Measurements from ENCODE around the gene SEC61B.
"Not testable (repeated sequence)": the region's sequence is repeated elsewhere in the genome, so short reads cannot be mapped to it uniquely, and the experiment has no call there.

Gene SEC61B

DNA sequence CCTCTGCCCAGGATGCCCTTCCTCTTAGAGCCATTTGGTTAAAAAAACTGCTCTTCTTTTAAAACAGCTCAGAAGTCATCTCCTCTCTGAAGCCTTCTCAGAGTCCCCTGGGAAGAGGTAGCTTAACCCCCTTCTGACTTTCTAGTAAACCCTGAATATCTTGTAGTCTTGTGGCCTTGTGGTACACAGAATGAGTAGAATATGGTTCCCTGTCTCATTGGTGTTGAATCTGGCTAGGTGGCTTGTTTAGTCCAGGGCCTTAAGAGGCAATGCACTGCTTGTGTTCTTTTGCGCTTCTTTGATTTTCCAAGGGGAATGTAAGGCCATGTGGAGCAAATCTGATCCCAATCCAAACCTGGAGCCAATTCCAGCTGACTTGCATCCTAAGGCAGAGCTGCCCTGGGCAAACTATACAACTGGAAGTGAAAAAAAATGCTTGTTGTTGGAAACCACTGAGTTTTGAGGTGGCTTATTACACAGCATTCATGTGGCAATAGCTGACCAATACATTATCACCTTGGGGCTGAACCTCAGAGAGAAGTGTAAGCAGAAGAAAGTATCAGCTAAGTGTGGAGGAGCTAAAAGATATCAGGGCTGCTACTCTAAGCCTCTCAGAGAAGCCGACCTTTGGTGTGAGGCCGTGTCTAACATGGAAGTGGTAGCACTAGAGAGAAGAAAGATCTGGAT is 31.3 kb upstream of the SEC61B start:
- Histone ChIP-seq H3K27me3 (no peaks in the 10 kb centered on the region), H3K36me3 (no peaks in the 10 kb centered on the region), H3K4me1 (peaks cover 17% of the 10 kb centered on the region), H3K4me2 (no peak overlapping the region), H3K9me3 (no peaks in the 10 kb centered on the region), H3K9ac (no peak overlapping the region), H3K4me3 (no peak overlapping the region), H4K20me1 (no peaks in the 10 kb centered on the region), H3K27ac (no peak overlapping the region)
- no peak for TF ChIP-seq Cebpa-rat (IDR thresholded peaks at IDR 0.05)

GRCh38 chr9:99192786-99193465 is 29.2 kb upstream of the SEC61B start:
- Histone ChIP-seq H3K27me3 (no peaks in the 10 kb centered on the region), H3K36me3 (no peaks in the 10 kb centered on the region), H3K4me3 (no peak overlapping the region), H3K27ac (no peak overlapping the region), H3K9ac (no peak overlapping the region), H4K20me1 (no peaks in the 10 kb centered on the region), H3K4me1 (peaks cover 4% of the 10 kb centered on the region; the same call in 1 of the 2 replicates), H3K4me2 (no peak overlapping the region), H3K9me3 (no peaks in the 10 kb centered on the region)
- no peak for TF ChIP-seq Cebpa-rat (IDR thresholded peaks at IDR 0.05)

GRCh38 chr9:99193466-99193821 is 28.6 kb upstream of the SEC61B start:
- Histone ChIP-seq H3K9me3 (no peaks in the 10 kb centered on the region), H3K27ac (no peak overlapping the region), H3K36me3 (no peaks in the 10 kb centered on the region), H3K9ac (no peak overlapping the region), H4K20me1 (no peaks in the 10 kb centered on the region), H3K4me2 (no peak overlapping the region), H3K4me3 (no peak overlapping the region), H3K4me1 (0 out of 2 replicates have a peak, but pooled peaks cover 4% of the 10 kb centered on the region), H3K27me3 (no peaks in the 10 kb centered on the region)
- TF ChIP-seq Cebpa-rat (IDR thresholded peaks at IDR 0.05): no peak

DNA sequence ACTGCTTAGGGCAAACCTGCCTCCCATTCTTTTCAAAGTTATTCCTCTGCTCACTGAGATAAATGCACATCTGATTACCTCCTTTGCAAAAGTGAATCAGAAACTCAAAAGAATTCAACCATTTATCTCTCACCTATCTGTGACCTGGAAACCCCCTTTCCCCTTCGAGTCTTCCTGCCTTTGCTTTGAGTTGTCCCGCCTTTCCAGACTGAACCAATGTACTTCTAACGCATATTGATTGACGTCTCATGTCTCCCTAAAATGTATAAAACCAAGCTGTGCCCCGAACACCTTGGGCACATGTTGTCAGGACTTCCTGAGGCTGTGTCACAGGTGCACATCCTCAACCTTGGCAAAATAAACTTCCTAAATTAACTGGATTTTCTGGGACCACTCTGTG is 25.6 kb upstream of the SEC61B start:
- not testable (repeated sequence) for H3K27me3 ChIP-seq, H3K36me3 ChIP-seq, H3K4me1 ChIP-seq, H4K20me1 ChIP-seq, H3K9ac ChIP-seq, H3K4me2 ChIP-seq, H3K4me3 ChIP-seq, H3K27ac ChIP-seq, H3K9me3 ChIP-seq

GRCh38 chr9:99197124-99197630 is 24.9 kb upstream of the SEC61B start:
- Histone ChIP-seq H3K27me3 (no peaks in the 10 kb centered on the region), H3K27ac (no peak overlapping the region), H3K36me3 (no peaks in the 10 kb centered on the region), H3K9ac (no peak overlapping the region), H3K4me1 (no peaks in the 10 kb centered on the region), H4K20me1 (no peaks in the 10 kb centered on the region), H3K9me3 (no peaks in the 10 kb centered on the region), H3K4me3 (no peak overlapping the region), H3K4me2 (no peak overlapping the region)
- no peak for TF ChIP-seq Cebpa-rat (IDR thresholded peaks at IDR 0.05)

DNA sequence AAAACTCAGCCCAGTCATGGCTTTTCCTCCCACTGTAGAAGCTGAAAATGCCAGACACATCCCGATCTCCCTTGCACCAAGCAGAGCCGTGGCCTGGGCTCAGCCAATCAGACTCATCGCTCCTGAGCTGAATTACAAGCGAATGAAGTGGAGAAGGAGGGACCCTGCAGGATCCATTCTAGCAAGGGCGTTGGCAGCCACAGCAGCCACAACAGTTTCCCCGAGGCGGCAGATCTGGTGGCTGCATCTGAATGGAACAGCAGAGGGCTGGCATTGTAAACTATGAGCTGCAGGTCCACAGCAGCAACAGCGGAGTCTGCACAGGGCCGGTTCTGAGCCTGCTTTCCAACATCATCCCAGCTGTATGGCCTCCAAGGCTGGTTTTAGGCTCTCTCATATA is 24.1 kb upstream of the SEC61B start:
- Histone ChIP-seq H3K4me3 (no peak overlapping the region), H3K4me2 (no peak overlapping the region), H3K4me1 (no peaks in the 10 kb centered on the region), H4K20me1 (no peaks in the 10 kb centered on the region), H3K9me3 (no peaks in the 10 kb centered on the region), H3K27me3 (no peaks in the 10 kb centered on the region), H3K36me3 (no peaks in the 10 kb centered on the region), H3K9ac (no peak overlapping the region), H3K27ac (no peak overlapping the region)
- no peak for TF ChIP-seq Cebpa-rat (IDR thresholded peaks at IDR 0.05)

DNA sequence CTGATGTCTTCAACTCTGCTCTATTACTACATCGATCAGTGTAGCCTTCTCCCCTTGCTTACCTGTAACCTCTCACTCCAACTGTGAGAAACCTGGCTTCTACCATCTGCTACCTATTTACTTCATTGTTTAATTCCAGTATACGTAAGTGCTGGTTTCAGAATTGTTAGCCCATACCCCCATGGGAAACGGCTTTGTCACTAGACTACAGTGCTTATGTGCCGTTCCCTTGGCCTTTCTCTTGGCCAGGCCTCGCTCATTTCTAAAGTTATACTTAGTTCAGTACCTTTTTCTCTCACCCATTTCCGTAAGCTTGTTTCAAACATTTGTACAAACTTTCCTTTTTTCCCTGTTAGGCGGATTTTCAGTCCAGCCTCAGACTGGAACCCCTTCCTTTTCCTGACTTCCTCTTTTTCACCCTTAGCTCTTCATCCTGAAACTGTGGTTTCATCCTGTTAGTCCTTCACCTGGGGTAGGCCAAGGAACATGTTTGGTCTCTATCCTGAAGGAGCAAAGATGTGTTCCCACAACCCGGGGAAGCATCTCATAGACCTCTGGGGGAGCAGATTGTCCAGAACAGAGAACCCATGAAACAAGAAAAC is 22.0 kb upstream of the SEC61B start:
- no peak overlapping the region for H3K4me2 ChIP-seq

DNA sequence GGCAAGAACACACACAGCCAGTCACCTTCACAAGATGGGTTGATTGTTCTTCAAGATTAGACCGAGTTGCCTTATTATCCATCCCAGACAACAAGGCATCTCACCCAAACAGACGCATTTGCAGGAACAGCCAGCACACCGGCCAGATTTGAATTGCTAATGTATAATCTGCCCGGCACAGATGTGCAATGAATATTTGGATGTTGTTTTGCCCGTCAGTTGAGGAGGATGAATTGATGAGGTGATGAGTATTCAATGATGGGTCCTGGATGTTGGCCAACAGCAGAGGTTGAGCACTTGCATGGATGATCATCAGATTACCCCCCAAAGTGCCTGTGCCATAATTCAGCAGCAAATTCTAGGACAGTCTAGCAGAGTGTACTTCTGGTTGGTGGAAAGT is 20.5 kb upstream of the SEC61B start:
- TF ChIP-seq Cebpa-rat (IDR thresholded peaks at IDR 0.05): no peak
- Histone ChIP-seq H3K27ac (no peak overlapping the region), H3K4me3 (no peak overlapping the region), H3K9ac (no peak overlapping the region), H3K36me3 (no peaks in the 10 kb centered on the region), H4K20me1 (no peaks in the 10 kb centered on the region), H3K4me1 (no peaks in the 10 kb centered on the region), H3K4me2 (no peak overlapping the region), H3K27me3 (no peaks in the 10 kb centered on the region), H3K9me3 (no peaks in the 10 kb centered on the region)

More for the DNA sequence above, 22.0 kb upstream of the SEC61B start:
- H3K4me3 ChIP-seq: no peak overlapping the region
- no peaks in the 10 kb centered on the region for H3K36me3 ChIP-seq
- no peaks in the 10 kb centered on the region for H3K27me3 ChIP-seq
- no peak overlapping the region for H3K9ac ChIP-seq
- no peaks in the 10 kb centered on the region for H4K20me1 ChIP-seq
- no peak overlapping the region for H3K27ac ChIP-seq
- H3K4me1 ChIP-seq: no peaks in the 10 kb centered on the region
- H3K9me3 ChIP-seq: no peaks in the 10 kb centered on the region
- no peak for TF ChIP-seq Cebpa-rat (IDR thresholded peaks at IDR 0.05)

DNA sequence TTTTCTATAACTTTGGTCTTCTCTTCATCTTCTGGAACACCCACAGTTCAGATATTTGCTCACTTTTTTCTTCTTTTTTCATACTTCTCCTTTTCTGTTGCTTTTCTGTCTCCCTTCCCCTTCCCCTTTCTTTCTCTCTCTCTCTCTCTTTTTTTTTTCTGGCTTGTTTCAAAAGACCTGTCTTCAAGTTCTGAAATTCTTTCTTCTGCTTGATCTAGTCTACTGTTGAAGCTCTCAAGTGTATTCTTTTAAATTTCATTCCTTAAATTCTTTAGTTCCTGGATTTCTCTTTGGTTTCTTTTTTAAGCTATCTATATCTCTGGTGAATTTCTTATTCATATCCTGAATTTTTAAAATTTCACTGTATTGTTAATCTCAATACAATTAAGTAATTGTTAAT is 11.5 kb upstream of the SEC61B start:
- Histone ChIP-seq H3K4me2 (no peak overlapping the region), H3K27ac (no peak overlapping the region), H3K36me3 (peaks cover 27% of the 10 kb centered on the region), H3K9me3 (peaks cover 16% of the 10 kb centered on the region), H3K9ac (no peak overlapping the region), H4K20me1 (peaks cover 16% of the 10 kb centered on the region), H3K4me1 (no peaks in the 10 kb centered on the region), H3K27me3 (no peaks in the 10 kb centered on the region), H3K4me3 (no peak overlapping the region)
- no peak for TF ChIP-seq Cebpa-rat (IDR thresholded peaks at IDR 0.05)

DNA sequence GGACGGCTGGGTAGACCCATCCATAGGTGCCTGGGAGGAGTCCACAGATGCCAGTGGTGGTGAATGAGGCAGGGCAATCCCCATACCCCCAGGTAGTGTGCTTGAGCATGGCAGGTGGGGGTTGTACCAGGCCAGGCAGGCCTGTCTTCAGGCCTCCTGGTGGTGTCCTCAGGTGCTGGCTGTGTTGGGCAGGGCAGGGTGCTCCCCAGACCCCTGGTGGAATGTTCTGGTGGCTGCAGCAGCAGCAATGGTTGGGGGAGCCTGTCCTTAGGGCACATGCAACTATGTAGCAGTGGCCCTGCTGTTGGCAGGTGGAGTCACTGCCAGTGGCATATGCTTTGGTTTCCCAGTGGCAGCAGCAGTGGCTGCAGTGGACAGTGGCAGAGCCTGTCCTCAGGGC is 10.3 kb upstream of the SEC61B start:
- H4K20me1 ChIP-seq: peaks cover 27% of the 10 kb centered on the region
- TF ChIP-seq Cebpa-rat (IDR thresholded peaks at IDR 0.05): no peak
- H3K36me3 ChIP-seq: peaks cover 37% of the 10 kb centered on the region
- H3K4me2 ChIP-seq: no peak overlapping the region
- H3K9me3 ChIP-seq: peaks cover 16% of the 10 kb centered on the region
- no peaks in the 10 kb centered on the region for H3K27me3 ChIP-seq
- no peak overlapping the region for H3K27ac ChIP-seq
- no peak overlapping the region for H3K9ac ChIP-seq
- no peaks in the 10 kb centered on the region for H3K4me1 ChIP-seq
- H3K4me3 ChIP-seq: no peak overlapping the region

Data from BLaER1 (cell line).